H9 (cell line): ENCODE results near the gene PNRC1. TPM values are rescaled to one million over a fixed set of nuclear protein-coding genes. Genes with fewer than 3 reads are reported as not detected.

Experiments
- DNase-seq: peaks from one replicate; pipeline ENCODE4 v3.0.0-alpha.2; 2017
- H2AFZ ChIP-seq: one replicate; pipeline ENCODE4 v1.6.1; 2013; ENCODE audit warnings: mild to moderate bottlenecking, low read length, control low read depth, moderate library complexity
- H2AK5ac ChIP-seq: 2 replicates; pipeline ENCODE4 v1.6.1; 2013; ENCODE audit warnings: low read length, control low read depth, mixed read lengths; ENCODE audit not compliant: insufficient read length
- H2BK120ac ChIP-seq: one replicate; pipeline ENCODE4 v1.6.1; 2013; ENCODE audit warnings: low read depth, mild to moderate bottlenecking, low read length, control low read depth, inconsistent platforms; ENCODE audit not compliant: poor library complexity, severe bottlenecking
- H2BK12ac ChIP-seq: 2 replicates; pipeline ENCODE4 v1.6.1; 2013; ENCODE audit warnings: low read length, control low read depth, mixed read lengths, low read depth; ENCODE audit not compliant: insufficient read length
- H2BK15ac ChIP-seq: 2 replicates; pipeline ENCODE4 v1.6.1; 2013; ENCODE audit warnings: low read depth, low read length, control low read depth
- H2BK20ac ChIP-seq: one replicate; pipeline ENCODE4 v1.6.1; 2013; ENCODE audit warnings: low read depth, mild to moderate bottlenecking, low read length, control low read depth, inconsistent platforms; ENCODE audit not compliant: poor library complexity, severe bottlenecking
- H2BK5ac ChIP-seq: 2 replicates; pipeline ENCODE4 v1.6.1; 2013; ENCODE audit warnings: low read length, control low read depth, mixed read lengths; ENCODE audit not compliant: insufficient read length
- H3K14ac ChIP-seq: 2 replicates; pipeline ENCODE4 v1.6.1; 2013; ENCODE audit warnings: low read length, control low read depth; ENCODE audit not compliant: insufficient read depth
- H3K18ac ChIP-seq: 2 replicates; pipeline ENCODE4 v1.6.1; 2013; ENCODE audit warnings: low read depth, mild to moderate bottlenecking, mixed read lengths, low read length, control low read depth; ENCODE audit not compliant: insufficient read length
- H3K23ac ChIP-seq: 2 replicates; pipeline ENCODE4 v1.6.1; 2013; ENCODE audit warnings: low read length, control low read depth, mixed read lengths, low read depth; ENCODE audit not compliant: insufficient read length
- H3K23me2 ChIP-seq: 2 replicates; pipeline ENCODE4 v1.6.1; 2013; ENCODE audit warnings: low read depth, mild to moderate bottlenecking, mixed read lengths, low read length, control low read depth; ENCODE audit not compliant: insufficient read length, poor library complexity, severe bottlenecking
- H3K27ac ChIP-seq: 2 replicates; pipeline ENCODE4 v1.5.1; 2013; ENCODE audit warnings: low read length, control low read depth, mixed read lengths, low read depth; ENCODE audit not compliant: insufficient read length
- H3K27me3 ChIP-seq: 2 replicates; pipeline ENCODE4 v1.6.1; 2013; ENCODE audit warnings: low read length, control low read depth, inconsistent platforms; ENCODE audit not compliant: insufficient read depth
- H3K4ac ChIP-seq: 2 replicates; pipeline ENCODE4 v1.6.1; 2013; ENCODE audit warnings: low read depth, mild to moderate bottlenecking, control low read depth, inconsistent platforms, low read length, moderate library complexity
- H3K4me1 ChIP-seq: 2 replicates; pipeline ENCODE4 v1.6.1; 2013; ENCODE audit warnings: low read length, control low read depth, inconsistent platforms; ENCODE audit not compliant: insufficient read depth
- H3K4me2 ChIP-seq: 2 replicates; pipeline ENCODE4 v1.6.1; 2013; ENCODE audit warnings: low read length, control low read depth, mixed read lengths; ENCODE audit not compliant: insufficient read length, insufficient read depth
- H3K56ac ChIP-seq: 2 replicates; pipeline ENCODE4 v1.6.1; 2013; ENCODE audit warnings: low read depth, mild to moderate bottlenecking, mixed read lengths, low read length, control low read depth; ENCODE audit not compliant: insufficient read length
- H3K79me1 ChIP-seq: 2 replicates; pipeline ENCODE4 v1.6.1; 2013; ENCODE audit warnings: low read depth, mild to moderate bottlenecking, moderate library complexity, low read length, control low read depth, inconsistent platforms; ENCODE audit not compliant: insufficient read depth, poor library complexity, severe bottlenecking
- H3K79me2 ChIP-seq: 2 replicates; pipeline ENCODE4 v1.6.1; 2013; ENCODE audit warnings: low read length, control low read depth, inconsistent platforms; ENCODE audit not compliant: insufficient read depth
- H3K9ac ChIP-seq: 2 replicates; pipeline ENCODE4 v1.6.1; 2013; ENCODE audit warnings: low read length, control low read depth, mixed read lengths; ENCODE audit not compliant: insufficient read length; ENCODE audit errors: extremely low read depth
- H3K9me3 ChIP-seq: one replicate; pipeline ENCODE4 v1.6.1; 2013; ENCODE audit warnings: low read depth, low read length, inconsistent platforms; ENCODE audit not compliant: control insufficient read depth
- H3T11ph ChIP-seq: one replicate; pipeline ENCODE4 v1.6.1; 2013; ENCODE audit warnings: mild to moderate bottlenecking, low read length, control low read depth, inconsistent platforms
- H4K20me1 ChIP-seq: one replicate; pipeline ENCODE4 v1.6.1; 2013; ENCODE audit not compliant: control insufficient read depth, insufficient read length, insufficient read depth
- H4K5ac ChIP-seq: 2 replicates; pipeline ENCODE4 v1.6.1; 2013; ENCODE audit warnings: low read depth, mild to moderate bottlenecking, mixed read lengths, low read length, control low read depth; ENCODE audit not compliant: insufficient read length
- H4K8ac ChIP-seq: replicated peaks from 2 replicates; pipeline ENCODE4 v1.6.1; 2013; ENCODE audit warnings: low read length, control low read depth, mixed read lengths, low read depth; ENCODE audit not compliant: insufficient read length
- H4K91ac ChIP-seq: 2 replicates; pipeline ENCODE4 v1.6.1; 2013; ENCODE audit warnings: low read depth, mild to moderate bottlenecking, moderate library complexity, mixed read lengths, low read length, control low read depth; ENCODE audit not compliant: insufficient read length
- H3K27ac Mint-ChIP-seq, 3 experiments: 2 replicates in 2 of 3; 3 replicates in 1 of 3; pipeline ENCODE4 v1.8.0; 2020 to 2021; ENCODE audit warnings: mixed read lengths in 3 of 3, mild to moderate bottlenecking in 1 of 3, moderate library complexity in 1 of 3
- H3K27me3 Mint-ChIP-seq: 2 replicates; pipeline ENCODE4 v1.8.0; 2021; ENCODE audit warnings: low read depth, mild to moderate bottlenecking, moderate library complexity, mixed read lengths
- H3K36me3 Mint-ChIP-seq, 3 experiments: 2 replicates in 2 of 3; 3 replicates in 1 of 3; pipeline ENCODE4 v1.8.0; 2020 to 2021; ENCODE audit warnings: low read depth in 3 of 3, mixed read lengths in 3 of 3; ENCODE audit not compliant: insufficient read depth in 1 of 3
- H3K4me1 Mint-ChIP-seq, 2 experiments: 2 replicates each; pipeline ENCODE4 v1.8.0; 2020; ENCODE audit warnings: mixed read lengths in 2 of 2
- H3K4me3 Mint-ChIP-seq, 2 experiments: 2 replicates in 1 of 2; 3 replicates in 1 of 2; pipeline ENCODE4 v1.8.0; 2020 to 2021; ENCODE audit warnings: mild to moderate bottlenecking in 2 of 2, mixed read lengths in 2 of 2, moderate library complexity in 1 of 2
- H3K9me3 Mint-ChIP-seq, 2 experiments: 2 replicates in 1 of 2; 3 replicates in 1 of 2; pipeline ENCODE4 v1.8.0; 2020; ENCODE audit warnings: mild to moderate bottlenecking in 2 of 2, mixed read lengths in 2 of 2, moderate library complexity in 1 of 2
- CTCF ChIP-seq: fragments of 200-600 bp; sonication (generic); conservative IDR thresholded peaks from 3 replicates; pipeline ENCODE4 v1.8.0; 2021; ENCODE audit warnings: antibody characterized with exemption, mild to moderate bottlenecking
- WGBS: extraction: QIAGEN DNeasy Blood & Tissue Kit; methylation state at CpG from one replicate; pipeline ENCODE4 v1.1.7; 2013; ENCODE audit warnings: missing lambda C conversion rate, low lambda C conversion rate, mixed read lengths; ENCODE audit not compliant: insufficient read length; ENCODE audit errors: extremely low coverage; 5-methylcytosine and 5-hydroxymethylcytosine counted together
- total RNA-seq: library from RNA; stranded (reverse); gene quantifications from 2 replicates; pipeline ENCODE4 v1.2.1, GENCODE V29; 2021

PNRC1 gene
- total RNA-seq, 1 experiment from 2014 or later = 57.4 TPM

GRCh38 chr6:89082486-89082891 lies 1.9 kb downstream of the PNRC1 start:
- Histone ChIP-seq H2BK120ac (no peak overlapping the region), H2BK20ac (no peak overlapping the region), H3K27ac (no peak overlapping the region), H4K5ac (no peak overlapping the region), H3K23me2 (peaks cover 14% of the 10 kb centered on the region), H3K79me2 (peaks cover 8% of the 10 kb centered on the region; the same call in 1 of the 2 replicates), H3T11ph (peak overlapping the region; percentile 55), H2BK15ac (no peak overlapping the region), H3K79me1 (no peaks in the 10 kb centered on the region), H2BK5ac (no peak overlapping the region), H3K4me2 (peak overlapping the region; percentile 97), H4K20me1 (no peaks in the 10 kb centered on the region), H3K27me3 (no peaks in the 10 kb centered on the region), H4K91ac (no peak overlapping the region), H2BK12ac (no peak overlapping the region), H3K14ac (peak overlapping the region; percentile 5; the same call in 1 of the 2 replicates), H4K8ac (no peak overlapping the region), H2AFZ (no peak overlapping the region), H3K4ac (no peak overlapping the region), H3K23ac (no peak overlapping the region), H2AK5ac (no peak overlapping the region), H3K4me1 (peaks cover 12% of the 10 kb centered on the region; the same call in 1 of the 2 replicates), H3K9me3 (no peaks in the 10 kb centered on the region), H3K18ac (no peak overlapping the region), H3K9ac (peak overlapping the region; percentile 83), H3K56ac (no peak overlapping the region)
- DNase-seq = no peak
- Mint-ChIP-seq H3K27ac (peak overlapping the region; percentile 17 to 85 (median 70); a peak in 3 of 7 replicates), H3K4me1 (peaks cover 40 to 41% of the 10 kb centered on the region in 2 experiments), H3K9me3 (no peaks in the 10 kb centered on the region), H3K36me3 (peaks cover 11 to 34% (median 21%) of the 10 kb centered on the region in 3 experiments; a peak in 6 of 7 replicates), H3K27me3 (no peaks in the 10 kb centered on the region; the same call in 1 of the 2 replicates), H3K4me3 (peak overlapping the region; percentile 87 to 92)
- no peak for TF ChIP-seq CTCF
- no CpG with 5 or more reads among the region's 9 CpGs for WGBS
